GM08714 (cell line): Measurements from ENCODE around the gene HILPDA.
"Not testable (repeated sequence)": the region's sequence is repeated elsewhere in the genome, so short reads cannot be mapped to it uniquely, and the experiment has no call there.

ENCODE experiments used
- H3K4me3 ChIP-seq: fragments of 200-500 bp; sonication (Bioruptor generic); 2 replicates; pipeline ENCODE4 v1.5.1; 2014; ENCODE audit warnings: mild to moderate bottlenecking, low read length, inconsistent platforms
- ZNF274 ChIP-seq: IDR thresholded peaks from 2 replicates; pipeline ENCODE4 v1.6.1; 2012; ENCODE audit warnings: mild to moderate bottlenecking, low read depth, low read length

The HILPDA gene

GRCh38 chr7:128446306-128446705 lies 9.4 kb upstream of the HILPDA start:
- no peak for TF ChIP-seq ZNF274
- no peak overlapping the region for H3K4me3 ChIP-seq

- H3K4me3 ChIP-seq, result no peak overlapping the region
- TF ChIP-seq ZNF274, result no peak
Observed at GRCh38 chr7:128447941-128448564, 7.6 kb upstream of the HILPDA start.

- H3K4me3 ChIP-seq, result no peak overlapping the region
- no peak for TF ChIP-seq ZNF274
Observed at GRCh38 chr7:128448751-128449302, 6.9 kb upstream of the HILPDA start.

- no peak overlapping the region for H3K4me3 ChIP-seq
- no peak for TF ChIP-seq ZNF274
Observed at GRCh38 chr7:128450409-128450808, 5.3 kb upstream of the HILPDA start.

GRCh38 chr7:128450913-128451312 lies 4.8 kb upstream of the HILPDA start:
- no peak for TF ChIP-seq ZNF274
- no peak overlapping the region for H3K4me3 ChIP-seq

GRCh38 chr7:128452552-128452951 lies 3.1 kb upstream of the HILPDA start:
- no peak overlapping the region for H3K4me3 ChIP-seq
- no peak for TF ChIP-seq ZNF274

- no peak for TF ChIP-seq ZNF274
- H3K4me3 ChIP-seq, result no peak overlapping the region
Observed at GRCh38 chr7:128453836-128454804, 1.6 kb upstream of the HILPDA start.

GRCh38 chr7:128454808-128455542 lies 703 bp upstream of the HILPDA start:
- no peak for TF ChIP-seq ZNF274
- peak overlapping the region; percentile 91; the same call in 1 of the 2 replicates for H3K4me3 ChIP-seq

GRCh38 chr7:128456255-128456725 lies 612 bp downstream of the HILPDA start:
- H3K4me3 ChIP-seq, result peak overlapping the region; percentile 91
- TF ChIP-seq ZNF274, result no peak

- H3K4me3 ChIP-seq, result not testable (repeated sequence)
Observed at GRCh38 chr7:128457385-128457784, 1.7 kb downstream of the HILPDA start.

GRCh38 chr7:128458956-128459355 lies 3.3 kb downstream of the HILPDA start:
- TF ChIP-seq ZNF274, result no peak
- H3K4me3 ChIP-seq, result no peak overlapping the region

GRCh38 chr7:128459394-128459878 lies 3.8 kb downstream of the HILPDA start:
- TF ChIP-seq ZNF274, result no peak
- no peak overlapping the region for H3K4me3 ChIP-seq

GRCh38 chr7:128462460-128462859 lies 6.8 kb downstream of the HILPDA start:
- no peak for TF ChIP-seq ZNF274
- no peak overlapping the region for H3K4me3 ChIP-seq

GRCh38 chr7:128463345-128463744 lies 7.7 kb downstream of the HILPDA start:
- H3K4me3 ChIP-seq, result not testable (repeated sequence)

- H3K4me3 ChIP-seq, result not testable (repeated sequence)
Observed at GRCh38 chr7:128463933-128464332, 8.3 kb downstream of the HILPDA start.

GRCh38 chr7:128466871-128467270 lies 11.2 kb downstream of the HILPDA start:
- not testable (repeated sequence) for H3K4me3 ChIP-seq

- peak within 1 kb of the TSS; percentile 97 for H3K4me3 ChIP-seq
Observed at GRCh38 chr7:128476402-128477335, 21.0 kb downstream of the HILPDA start, which contains the start of gene METTL2B. Gene METTL2B, plus strand, starts transcription at chr7:128476748. Its CDS starts 18 bp downstream, at chr7:128476766.

- H3K4me3 ChIP-seq, result peak overlapping the region; percentile 97
Observed at GRCh38 chr7:128477336-128477690, 21.6 kb downstream of the HILPDA start.
